HG02885 (cell line): ENCODE results near the gene CAPN12.

Experiments used
- ATAC-seq: cut with Tn5 transposase; IDR thresholded peaks from one replicate; pipeline ENCODE4 v1.9.1; 2021; ENCODE audit warnings: mild to moderate bottlenecking; ENCODE audit not compliant: unreplicated experiment, poor library complexity

The CAPN12 gene

DNA sequence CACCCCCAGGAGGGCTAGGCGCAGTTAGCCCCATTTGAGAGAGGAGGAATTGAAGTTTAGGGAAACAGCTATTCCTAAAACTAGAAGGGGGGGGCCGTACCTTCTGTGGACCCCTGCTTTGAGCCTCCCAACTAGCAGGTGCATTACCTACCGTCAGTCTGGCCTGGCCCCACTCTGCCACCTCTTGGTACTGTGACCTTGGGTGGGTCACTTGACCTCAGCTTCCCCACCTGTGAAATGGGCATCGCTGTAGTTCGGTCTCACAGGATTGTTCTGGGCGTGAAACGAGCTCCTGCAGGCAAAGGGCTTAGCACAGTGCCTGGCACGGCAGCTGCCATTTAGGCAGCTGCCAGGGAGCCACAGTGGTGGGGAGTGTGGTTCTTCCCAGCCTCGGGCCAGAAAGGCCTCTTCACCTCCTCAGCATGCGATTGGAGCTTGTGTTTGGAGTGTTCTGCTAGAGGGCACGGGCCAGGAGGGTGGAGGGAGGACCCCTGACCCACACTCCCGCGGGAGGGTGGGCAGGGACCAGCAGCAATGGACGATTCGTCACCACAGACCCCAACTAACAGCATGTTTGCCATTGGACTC lies 32.0 kb downstream of the CAPN12 start:
- no peak for ATAC-seq

DNA sequence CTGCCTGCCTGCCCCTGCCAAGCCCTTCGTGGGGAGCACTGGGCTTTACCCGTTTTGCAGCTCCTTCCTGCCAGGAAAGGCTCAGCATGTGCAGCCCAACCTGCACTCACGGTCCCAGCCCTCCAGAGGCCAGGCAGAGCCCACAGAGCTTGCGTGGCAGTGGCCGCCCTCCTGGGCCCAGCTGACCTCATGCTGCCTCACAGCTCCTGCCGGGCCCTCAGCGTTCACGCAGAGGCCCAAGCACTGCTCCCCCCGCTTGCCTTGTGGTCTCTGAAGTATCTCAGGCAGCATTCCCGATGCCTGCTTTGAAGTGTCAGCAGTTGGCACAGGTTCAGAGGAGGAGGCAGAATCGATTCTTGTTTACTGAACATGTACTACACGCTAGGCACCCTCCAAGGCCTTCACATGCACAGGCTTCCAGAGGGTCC lies 32.5 kb downstream of the CAPN12 start:
- no peak for ATAC-seq

DNA sequence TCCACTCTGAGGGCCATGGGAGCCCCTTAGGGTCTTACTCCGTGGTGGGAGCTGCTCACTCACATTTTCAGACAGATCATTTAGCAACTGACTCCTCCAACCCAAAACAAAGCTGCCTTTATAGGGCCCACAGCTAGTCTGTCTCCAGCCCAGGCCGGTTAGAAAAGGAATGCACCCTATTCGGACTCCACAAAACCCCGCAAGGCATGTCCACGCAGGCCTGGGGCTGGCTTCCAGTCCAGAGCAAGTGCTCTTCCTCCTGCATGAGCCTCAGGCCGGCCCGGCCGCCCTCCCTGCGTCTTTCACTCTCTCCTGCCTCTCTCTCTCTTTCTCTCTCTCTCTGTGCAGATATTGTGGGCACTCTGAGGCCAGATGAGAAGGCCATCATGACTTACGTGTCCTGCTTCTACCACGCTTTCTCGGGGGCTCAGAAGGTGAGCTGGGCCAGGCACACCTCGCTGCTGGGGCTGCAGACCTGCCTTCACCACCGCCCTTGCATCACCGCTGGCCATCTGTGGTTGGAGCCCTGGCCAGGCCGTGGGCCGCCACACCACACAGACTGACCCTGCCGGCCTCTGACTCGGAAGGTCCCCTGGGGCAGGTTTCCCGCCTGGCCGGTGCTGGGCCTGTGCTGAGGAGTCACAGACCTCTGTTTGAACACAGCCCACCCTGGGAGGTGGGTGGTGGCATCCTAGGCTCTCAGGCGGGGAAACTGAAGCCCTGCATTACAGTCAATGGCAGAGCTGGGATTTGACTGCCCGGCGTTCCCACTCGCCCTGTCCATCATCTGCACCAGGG lies 33.1 kb downstream of the CAPN12 start:
- ATAC-seq, result no peak

DNA sequence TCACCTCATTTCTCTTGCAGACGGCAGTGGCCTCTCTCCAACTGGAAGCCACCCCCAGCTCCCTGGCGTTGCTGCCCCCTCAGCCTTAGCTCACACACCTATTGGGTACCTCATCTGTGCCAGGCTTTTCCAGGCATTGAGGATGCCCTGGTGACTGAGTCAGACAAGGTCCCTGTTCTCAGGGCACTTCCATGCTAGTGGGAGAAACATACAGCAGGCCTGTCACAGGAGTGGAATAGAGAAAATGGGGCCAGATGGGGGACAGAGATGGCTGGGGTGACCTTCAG lies 33.9 kb downstream of the CAPN12 start:
- no peak for ATAC-seq

DNA sequence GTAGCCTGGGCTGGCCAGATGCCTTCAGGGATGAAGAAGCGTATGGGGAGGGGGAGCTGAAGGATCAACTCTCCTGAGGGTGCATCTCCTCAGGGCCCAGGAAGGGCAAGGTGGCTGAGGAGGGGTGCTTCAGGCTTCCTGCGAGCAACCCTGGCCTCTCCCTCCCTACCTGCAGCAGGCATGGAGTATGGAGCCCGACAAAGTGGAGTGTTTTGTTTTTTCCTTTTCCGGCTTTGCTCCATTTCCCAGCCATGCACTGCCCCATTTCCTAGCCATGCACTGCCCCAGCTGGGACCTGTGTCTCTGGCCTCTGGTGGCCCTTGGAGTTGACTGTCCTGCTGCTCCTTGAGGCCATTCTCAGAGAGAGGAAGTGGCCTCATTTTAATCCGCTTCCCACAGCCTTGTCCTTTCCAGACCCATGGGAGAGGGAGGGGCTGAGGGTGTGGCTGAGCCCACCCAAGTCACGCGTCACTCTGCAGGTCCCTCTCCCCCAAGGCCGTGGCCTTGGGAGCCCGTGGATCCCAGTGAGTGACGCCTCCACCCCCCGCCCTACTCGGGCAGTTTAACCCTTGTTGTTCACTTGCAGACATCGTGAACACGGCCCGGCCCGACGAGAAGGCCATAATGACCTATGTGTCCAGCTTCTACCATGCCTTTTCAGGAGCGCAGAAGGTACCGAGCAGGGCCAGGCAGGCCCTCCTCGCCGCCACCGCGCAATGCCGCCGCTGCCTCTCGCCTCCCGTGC lies 34.4 kb downstream of the CAPN12 start:
- no peak for ATAC-seq

DNA sequence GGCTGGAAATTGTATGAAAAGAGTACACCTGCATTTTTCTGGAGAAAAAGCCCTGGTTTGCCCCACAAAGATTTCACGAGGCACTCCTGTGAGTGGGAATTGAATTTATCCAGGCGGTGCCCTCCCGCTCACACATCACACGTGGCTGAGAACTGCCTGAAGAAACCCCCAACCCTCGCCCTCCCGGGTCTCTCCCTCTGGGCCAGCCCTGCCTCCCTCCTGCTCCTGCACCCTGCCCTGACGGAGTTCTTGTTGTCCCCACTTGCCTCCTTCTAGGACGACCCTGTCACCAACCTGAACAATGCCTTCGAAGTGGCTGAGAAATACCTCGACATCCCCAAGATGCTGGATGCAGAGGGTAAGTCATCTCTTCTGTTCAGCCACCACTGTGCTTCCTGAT lies 35.2 kb downstream of the CAPN12 start:
- no peak for ATAC-seq

DNA sequence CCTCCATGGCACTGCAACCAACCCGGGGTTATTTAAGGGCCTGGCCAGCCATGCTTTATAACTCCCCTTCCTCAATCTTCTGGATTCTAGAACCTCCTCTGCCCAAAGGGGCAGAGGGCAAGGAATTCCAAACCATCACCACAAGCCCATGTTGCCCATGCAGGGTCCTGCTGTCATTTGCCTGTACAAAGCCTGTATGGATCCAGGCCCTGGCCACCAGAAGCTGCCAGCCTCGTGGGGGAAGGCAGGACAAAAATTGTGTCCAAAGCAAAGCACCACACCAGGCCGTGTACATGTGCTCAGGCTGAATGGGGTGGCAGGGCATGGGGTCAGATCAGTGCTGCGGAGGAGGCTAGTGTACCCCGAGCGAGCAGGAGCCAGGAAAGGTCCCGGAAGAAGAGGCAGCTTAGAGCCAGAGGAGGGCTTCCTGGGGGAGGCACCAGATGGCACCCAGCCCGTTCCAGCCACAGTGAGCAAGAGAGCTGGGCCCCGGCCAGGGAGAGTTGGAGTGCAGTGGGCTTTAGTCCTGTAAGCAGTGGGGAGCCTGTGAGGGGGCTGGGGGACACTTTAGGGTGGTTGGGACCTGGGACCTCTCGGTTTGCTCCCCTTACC lies 35.8 kb downstream of the CAPN12 start:
- ATAC-seq, result no peak

DNA sequence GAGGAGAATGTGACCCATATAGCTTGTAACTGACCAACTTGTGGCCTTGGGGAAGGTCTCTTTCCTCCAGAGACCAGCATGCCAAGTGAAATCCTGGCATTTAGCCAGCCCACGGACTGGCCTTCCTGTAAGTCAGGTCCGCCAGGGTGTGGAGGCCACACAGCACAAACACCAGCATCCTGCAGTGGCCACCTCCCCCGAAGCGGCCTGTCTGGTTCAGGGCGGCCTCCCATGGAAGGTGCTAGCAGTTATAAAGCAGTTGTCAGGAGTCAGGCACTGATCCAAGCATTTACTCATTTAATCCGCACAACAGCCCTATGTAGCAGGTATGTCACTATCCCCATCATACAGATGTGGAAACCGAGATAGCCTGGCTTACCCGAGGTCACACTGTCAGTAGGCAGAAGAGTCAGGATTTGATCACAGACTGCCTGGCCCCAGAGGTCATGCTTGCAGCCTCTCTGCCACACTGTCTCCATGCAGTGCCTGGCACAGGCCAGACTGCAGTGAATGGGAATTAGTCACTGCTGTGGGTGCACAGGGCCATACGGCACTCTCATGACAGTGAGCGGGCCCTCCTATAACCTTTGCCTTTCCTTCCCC lies 36.7 kb downstream of the CAPN12 start:
- no peak for ATAC-seq

DNA sequence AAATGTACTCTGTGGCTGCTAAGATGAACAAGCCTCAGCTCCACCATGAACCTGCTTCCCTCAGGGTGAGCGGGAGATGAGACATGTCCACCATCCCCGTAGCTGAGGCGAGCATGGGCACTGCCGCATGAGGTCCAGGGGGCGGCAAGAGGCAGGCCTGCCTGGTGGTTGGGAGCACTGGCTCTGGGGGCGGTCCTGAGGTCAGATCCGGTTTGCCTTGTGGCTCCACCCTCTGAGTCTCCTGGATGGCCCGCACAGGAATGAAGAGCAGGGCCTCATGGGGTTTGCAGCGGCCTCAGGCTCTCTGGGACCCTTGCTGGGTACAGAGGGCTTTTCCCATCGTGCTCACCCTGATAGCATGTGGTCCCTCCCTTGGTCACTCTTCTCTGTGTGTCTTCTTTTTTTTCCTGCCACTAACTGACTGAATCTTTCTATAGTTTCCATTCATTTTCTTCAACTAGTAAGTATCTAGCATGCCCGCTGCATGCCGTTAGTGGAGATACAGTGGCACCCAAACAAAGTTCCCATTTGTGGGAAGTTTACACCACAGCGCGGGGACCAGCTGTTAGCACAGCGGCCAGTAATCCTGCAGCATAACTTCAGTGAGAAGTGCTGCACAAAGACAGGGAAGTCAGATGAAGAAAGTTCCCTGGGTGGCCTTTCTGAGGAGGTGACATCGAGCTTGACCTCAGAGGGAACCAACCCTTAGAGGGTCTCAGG lies 37.3 kb downstream of the CAPN12 start:
- ATAC-seq, result no peak

DNA sequence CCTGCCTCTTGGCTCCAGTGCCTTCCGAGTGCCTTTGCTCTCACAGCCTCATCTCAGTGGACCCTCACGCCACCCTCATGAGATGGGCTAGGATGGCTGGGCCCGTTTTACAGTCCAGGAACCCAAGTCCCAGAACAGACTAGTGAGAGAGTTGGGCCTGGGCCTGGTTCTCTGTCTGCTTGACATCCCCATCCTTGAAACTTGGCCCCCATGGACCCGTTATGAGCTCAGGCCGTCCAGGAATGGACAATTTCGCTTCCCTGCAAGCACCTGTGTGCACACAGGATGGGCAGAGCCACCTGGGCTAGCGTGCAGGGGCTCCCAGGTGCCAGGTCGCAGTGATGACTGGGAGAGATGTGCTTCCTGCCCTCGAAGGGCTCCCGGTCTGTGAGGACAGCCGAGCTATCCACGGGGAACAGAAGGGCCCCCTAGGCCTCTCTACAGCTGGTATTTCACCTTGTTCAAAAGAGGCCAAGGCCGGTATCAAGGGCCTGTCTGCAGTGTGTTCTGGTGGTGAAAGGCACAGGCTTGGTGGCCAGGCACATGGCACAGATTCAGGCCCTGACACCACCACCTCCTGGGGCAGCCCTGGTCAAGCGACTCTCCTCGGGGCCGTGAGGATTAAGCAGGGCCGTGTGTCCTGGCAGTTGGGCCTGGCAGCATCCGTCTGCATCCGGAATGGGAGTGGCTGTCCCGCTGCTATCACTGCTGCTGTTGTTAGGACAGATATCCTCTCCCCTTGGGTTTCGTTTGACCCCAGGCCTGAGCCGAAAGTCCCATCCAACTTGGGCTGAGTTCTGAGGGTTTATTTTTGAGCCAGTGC lies 38.9 kb downstream of the CAPN12 start:
- ATAC-seq, result no peak

DNA sequence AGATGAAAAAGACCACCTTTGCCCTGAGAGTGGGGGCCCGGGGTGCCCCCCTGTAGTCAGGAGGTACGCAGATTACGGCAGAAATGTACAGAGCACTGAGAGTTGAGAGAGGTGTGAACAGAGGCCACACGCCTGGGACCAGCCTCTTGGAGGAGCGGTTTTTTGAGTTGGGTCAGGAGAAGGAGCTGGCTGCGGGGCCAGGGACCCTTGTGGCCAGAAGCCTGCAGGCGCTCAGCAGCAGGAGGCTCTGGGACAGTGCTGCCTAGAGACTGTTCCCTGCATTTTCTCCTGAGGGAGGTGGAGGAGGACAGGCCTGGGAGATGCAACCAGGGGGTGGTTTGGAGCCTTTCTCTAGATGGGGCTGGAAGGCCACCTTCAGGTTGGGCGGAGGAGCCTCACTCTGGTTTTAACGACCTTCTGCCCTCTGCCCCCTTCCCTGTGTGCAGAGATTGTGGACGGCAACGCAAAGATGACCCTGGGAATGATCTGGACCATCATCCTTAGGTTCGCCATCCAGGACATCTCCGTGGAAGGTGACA lies 39.7 kb downstream of the CAPN12 start:
- ATAC-seq, result no peak

DNA sequence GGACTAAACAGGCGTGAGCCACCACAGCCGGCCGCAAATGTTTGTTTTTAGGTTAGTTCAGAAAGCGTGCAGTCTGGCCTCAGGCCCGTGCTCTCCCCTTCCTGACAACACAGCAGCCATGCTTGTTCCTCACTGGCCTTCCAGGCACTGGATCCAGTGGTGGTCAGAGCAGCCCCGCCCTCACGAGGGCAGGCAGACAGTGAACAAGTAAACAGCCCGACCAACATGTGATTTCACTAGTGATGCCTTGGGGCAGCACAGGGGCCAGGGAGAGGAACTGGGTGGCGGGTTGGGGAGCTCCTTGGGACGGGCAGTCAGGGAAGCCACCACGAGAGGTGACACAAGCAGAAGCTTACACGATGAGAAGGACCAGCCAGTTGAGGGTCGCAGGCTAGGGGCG lies 40.8 kb downstream of the CAPN12 start:
- ATAC-seq, result no peak

DNA sequence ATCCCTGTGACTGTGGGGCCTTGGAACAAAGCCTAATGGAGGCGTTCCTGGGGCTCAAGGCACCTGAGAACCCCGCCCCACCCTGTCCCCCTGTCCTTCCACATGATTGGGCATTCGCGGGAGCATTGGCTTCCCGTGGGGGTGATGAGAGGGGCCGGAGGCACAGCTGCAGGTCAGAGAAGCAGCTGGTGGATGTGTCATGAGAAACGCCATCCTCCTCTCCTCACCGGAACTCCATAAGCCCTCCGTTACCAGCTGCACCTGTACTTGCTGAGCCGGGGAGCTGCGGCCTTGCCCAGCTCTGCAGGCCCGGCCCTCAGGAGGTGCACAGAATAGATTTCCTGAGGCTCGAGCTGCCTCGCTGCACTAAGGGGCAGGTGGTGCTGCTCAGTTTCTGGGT lies 42.0 kb downstream of the CAPN12 start:
- no peak for ATAC-seq

DNA sequence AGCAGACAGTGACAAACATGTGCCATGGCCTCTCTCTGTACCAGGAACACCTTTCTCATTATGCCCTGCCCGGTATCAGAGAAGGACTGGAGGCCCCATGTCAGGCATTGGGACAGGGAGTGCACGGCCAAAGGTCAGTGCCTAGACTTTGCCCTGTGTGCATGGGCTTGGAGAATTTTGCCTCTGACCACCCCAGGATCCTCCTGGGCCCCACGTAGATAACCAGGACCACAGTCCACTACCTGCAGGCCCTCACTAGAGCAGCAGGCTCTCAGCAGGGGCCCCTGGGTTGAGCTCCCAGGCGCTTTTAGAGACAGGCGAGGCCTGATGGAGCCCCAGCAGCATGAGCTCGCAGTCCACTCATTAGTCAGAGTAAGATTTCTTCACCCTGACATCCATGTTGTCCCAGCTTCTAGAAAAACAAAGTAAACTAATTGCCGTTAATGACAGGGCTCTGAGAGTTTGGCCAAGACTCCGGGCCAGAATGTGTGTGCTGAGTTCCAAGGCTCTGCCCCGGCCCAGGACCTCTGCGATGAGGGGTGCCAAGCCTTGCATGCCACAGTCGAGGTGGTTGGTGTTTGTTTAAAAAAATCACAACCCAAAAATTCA lies 42.7 kb downstream of the CAPN12 start:
- ATAC-seq, result no peak

DNA sequence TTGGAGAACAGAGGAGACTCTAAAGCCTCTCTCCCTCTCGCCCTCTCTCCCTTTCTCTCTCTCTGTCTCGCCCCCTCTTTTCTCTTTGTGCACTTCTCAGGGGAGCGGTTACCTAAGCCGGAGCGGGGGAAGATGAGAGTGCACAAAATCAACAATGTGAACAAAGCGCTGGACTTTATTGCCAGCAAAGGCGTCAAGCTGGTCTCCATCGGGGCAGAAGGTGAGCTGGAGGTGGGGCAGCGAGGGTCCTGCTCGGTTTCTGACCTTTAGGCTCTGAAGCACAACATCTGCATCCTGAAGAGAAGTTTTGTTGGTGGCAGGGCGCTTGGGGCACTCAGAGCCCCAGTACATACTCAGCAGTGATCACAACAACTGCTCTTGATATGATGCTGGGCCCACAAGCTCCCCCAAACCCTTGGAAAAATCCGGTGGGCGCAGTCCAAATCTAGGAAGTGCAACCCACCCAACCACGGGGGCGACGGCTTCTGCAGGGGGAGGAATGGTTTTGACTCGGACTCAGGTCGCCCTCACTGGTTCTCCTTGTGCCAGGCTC lies 43.3 kb downstream of the CAPN12 start:
- ATAC-seq, result no peak

DNA sequence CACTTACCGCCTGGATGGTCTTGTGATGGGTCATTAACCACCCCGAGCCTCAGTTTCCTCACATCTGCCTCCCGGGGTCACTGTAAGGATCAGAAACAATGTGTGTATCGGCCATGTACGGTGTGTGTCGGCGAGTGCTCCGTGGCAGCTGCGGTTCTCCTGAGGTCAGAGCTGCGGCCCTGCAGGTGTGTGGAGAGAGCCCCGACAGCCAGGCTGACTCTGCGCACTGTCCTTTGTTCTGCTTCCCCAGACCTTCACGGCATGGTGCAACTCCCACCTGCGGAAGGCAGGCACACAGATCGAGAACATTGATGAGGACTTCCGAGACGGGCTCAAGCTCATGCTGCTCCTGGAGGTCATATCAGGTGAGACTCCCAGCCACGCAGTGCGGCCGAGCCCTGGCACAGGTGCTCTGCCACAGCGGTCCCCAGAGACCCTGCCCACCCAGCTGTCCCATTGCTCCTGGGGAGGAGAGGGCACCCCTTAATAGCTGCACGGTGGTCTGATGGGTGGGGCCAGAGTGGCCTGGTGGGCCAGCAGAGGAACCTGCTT lies 43.8 kb downstream of the CAPN12 start:
- ATAC-seq, result no peak

DNA sequence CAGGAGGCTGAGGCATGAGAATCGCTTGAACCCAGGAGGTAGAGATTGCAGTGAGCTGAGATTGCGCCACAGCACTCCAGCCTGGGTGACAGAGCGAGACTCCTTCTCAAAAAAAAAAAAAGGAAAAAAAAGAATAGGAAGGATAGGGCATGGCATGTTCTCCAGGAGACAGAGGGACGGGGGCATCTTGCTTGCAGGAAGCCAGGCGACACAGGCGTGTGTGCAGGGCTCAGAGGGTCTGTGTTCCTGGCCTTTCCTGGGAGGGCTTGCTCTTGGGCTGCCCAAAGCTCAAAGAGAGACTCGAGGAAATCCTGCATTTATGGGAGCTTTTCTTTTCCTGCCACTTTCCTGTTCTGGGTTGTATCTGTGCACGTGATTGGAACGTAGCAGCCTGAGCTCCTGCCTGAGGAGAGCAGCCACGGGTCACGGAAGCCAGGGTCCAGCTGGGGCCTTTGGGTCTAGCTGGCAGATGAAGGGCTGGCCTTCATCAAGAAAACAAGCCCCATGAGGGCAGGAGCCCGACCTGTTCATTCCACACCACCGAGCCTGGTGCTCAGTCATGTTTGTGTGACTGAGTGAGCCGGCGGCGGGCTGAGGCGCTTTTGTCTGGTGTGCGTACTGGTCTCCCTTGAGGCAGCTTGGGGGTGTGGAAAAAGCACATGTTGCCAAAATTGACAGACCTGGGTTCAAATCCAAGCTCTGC lies 44.5 kb downstream of the CAPN12 start:
- ATAC-seq, result no peak

DNA sequence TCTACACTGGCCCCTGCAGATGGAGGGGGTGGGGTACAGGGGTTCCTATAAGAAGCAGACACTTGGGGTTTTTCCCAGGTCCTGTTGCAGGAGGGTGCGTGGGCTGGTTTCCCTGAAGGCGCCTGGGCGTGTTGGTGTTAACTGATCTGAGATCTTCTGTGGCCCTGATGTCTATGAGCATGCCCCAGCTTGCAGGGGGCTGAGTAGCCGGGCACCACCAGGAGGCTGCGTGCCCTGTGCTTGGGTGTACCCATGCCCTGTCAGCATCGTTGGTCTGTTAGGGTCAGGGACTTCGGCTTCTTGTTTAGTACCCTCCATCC lies 45.3 kb downstream of the CAPN12 start:
- no peak for ATAC-seq
